ENCODE data around the gene KCNJ10. TPM values are rescaled to one million over a fixed set of nuclear protein-coding genes. Genes with fewer than 3 reads are reported as not detected.

KCNJ10 gene
- total and polyA plus RNA-seq, 2 of the 13 experiments (the other 11 are each of a cell fraction or from before 2014, with no cell fraction given) = 4.4 to 10.3 TPM

- POLR2A ChIA-PET = no interaction called here
- FAIRE-seq = no peak
- TF ChIP-seq KLF11 (CRISPR knock-in tag; IDR thresholded peaks at IDR 0.05) (no peak), MNT (IDR thresholded peaks at IDR 0.05) (no peak), GATAD1 (CRISPR knock-in tag; IDR thresholded peaks at IDR 0.05) (no peak), ZNF296 (CRISPR knock-in tag; conservative IDR thresholded peaks at IDR 0.05) (no peak), ZNF639 (CRISPR knock-in tag; conservative IDR thresholded peaks at IDR 0.05) (no peak), PRDM15 (CRISPR knock-in tag; IDR thresholded peaks at IDR 0.05) (no peak), ZKSCAN1 (IDR thresholded peaks at IDR 0.05; ENCODE audit: low read length) (no peak), MLXIP (CRISPR knock-in tag; IDR thresholded peaks at IDR 0.05; ENCODE audit: borderline replicate concordance) (no peak), ZNF784 (CRISPR knock-in tag; IDR thresholded peaks at IDR 0.05; ENCODE audit: borderline replicate concordance) (no peak), ZNF770 (CRISPR knock-in tag; IDR thresholded peaks at IDR 0.05) (no peak), ZSCAN30 (CRISPR knock-in tag; IDR thresholded peaks at IDR 0.05) (no peak)
Measured at GRCh38 chr1:159988006-159988405, 82.0 kb downstream of the KCNJ10 start.

More at GRCh38 chr1:159988006-159988405, 82.0 kb downstream of the KCNJ10 start:
- 0% methylated on average over 1 of the region's 1 CpG for WGBS (ENCODE audit: low lambda C conversion rate)
- no peaks in the 10 kb centered on the region for H3K79me2 ChIP-seq (ENCODE audit: insufficient read depth, low read length)
- peaks cover 8% of the 10 kb centered on the region; the same call in 1 of the 2 replicates for H3K4me1 ChIP-seq (ENCODE audit: insufficient read depth, low read length)
- H3K4me3 ChIP-seq (replicated peaks in 1 of 3; ENCODE audit: insufficient read depth in 1 of 3, low read depth in 2 of 3, low read length in 3 of 3) = no peak overlapping the region
- DNase-seq (ENCODE audit: low spot score) = no peak
- H3K27me3 ChIP-seq (ENCODE audit: control insufficient read depth in 1 of 2, insufficient read depth in 2 of 2, low read length in 2 of 2) = peaks cover 0 to 5% of the 10 kb centered on the region in 2 experiments; a peak in 3 of 5 replicates
- no TSS peak for BruUV-seq (replicated peaks)
- ATAC-seq = no peak
- no peaks in the 10 kb centered on the region for H4K20me1 ChIP-seq (ENCODE audit: insufficient read depth, low read length)
- CTCF ChIA-PET (ENCODE audit: low intra/inter-chr PET ratio, low total read pairs) = no interaction called here
- in situ Hi-C loops (cut with HindIII; ENCODE audit: extremely low pct_ligation_motif_present, low pct_unique_long_range_greater_than_20kb) (no loop called here), intact Hi-C loops (cut with micrococcal nuclease; ENCODE audit: unreplicated experiment) (no loop called here)
- H3K9me3 ChIP-seq (ENCODE audit: low read length) = no peaks in the 10 kb centered on the region
- H3K36me3 ChIP-seq (replicated peaks in 1 of 2; ENCODE audit: control insufficient read depth in 1 of 2, insufficient read depth in 2 of 2, low read length in 2 of 2) = no peaks in the 10 kb centered on the region
- H3K27ac ChIP-seq (ENCODE audit: extremely low read length, insufficient read depth, low read length) = no peak overlapping the region
- no peak overlapping the region for H2AFZ ChIP-seq (ENCODE audit: low read length)
- H3K4me2 ChIP-seq (ENCODE audit: low read depth, low read length) = no peak overlapping the region
- no peak overlapping the region for H3K9ac ChIP-seq (ENCODE audit: insufficient read depth, low read depth, low read length)

Measured in HepG2 (cell line).